Esophagus squamous epithelium (tissue), 5 donors: ENCODE measurements around the gene DAPL1. TPM values are rescaled to one million over a fixed set of nuclear protein-coding genes. Genes with fewer than 3 reads are reported as not detected.

Source experiments
- DNase-seq: peaks from one replicate; lab custom pipeline; 2025; lab: John Stamatoyannopoulos, UW
- H3K27ac ChIP-seq, 4 donors: fragments of 200-600 bp; sonication (generic); one replicate each; pipeline ENCODE4 v1.5.1; 2016 to 2019; ENCODE audit warnings: mild to moderate bottlenecking in 1 of 4
- H3K27me3 ChIP-seq, 4 donors: fragments of 200-600 bp; sonication (generic); 1 replicate in 3 of 4; 2 replicates in 1 of 4; pipeline versions ENCODE4 v1.5.1 to v1.6.0; 2017 to 2021; ENCODE audit warnings: antibody characterized with exemption in 1 of 4
- H3K36me3 ChIP-seq, 3 donors: fragments of 200-600 bp; sonication (generic); one replicate each; pipeline ENCODE4 v1.5.1; 2016 to 2019
- H3K4me1 ChIP-seq, 3 donors: fragments of 200-600 bp; sonication (generic); one replicate each; pipeline ENCODE4 v1.5.1; 2017 to 2019
- H3K4me3 ChIP-seq, 4 donors: fragments of 200-600 bp; sonication (generic); 1 replicate in 3 of 4; 2 replicates in 1 of 4; pipeline ENCODE4 v1.5.1; 2016 to 2019; ENCODE audit warnings: mild to moderate bottlenecking in 2 of 4, moderate library complexity in 1 of 4
- H3K9me3 ChIP-seq, 3 donors: fragments of 200-600 bp; sonication (generic); one replicate each; pipeline ENCODE4 v1.5.1; 2016 to 2019
- POLR2A ChIP-seq, 4 donors: fragments of 450-650 bp; IDR thresholded peaks; one replicate each; pipeline ENCODE4 v1.6.1; 2017; ENCODE audit warnings: antibody characterized with exemption in 4 of 4, mild to moderate bottlenecking in 4 of 4, moderate library complexity in 3 of 4
- WGBS, 2 donors: methylation state at CpG; one replicate each; pipeline ENCODE4 v1.1.5; 2018; 5-methylcytosine and 5-hydroxymethylcytosine counted together
- intact Hi-C: fragments of 100-400 bp; cut with DNase I; formaldehyde crosslinking; loops from one replicate; pipeline ENCODE4 v1.15.0; 2022
- total RNA-seq, 4 donors: library from RNA; depleted of rRNA; stranded (reverse); fragments of >200 nt; gene quantifications; one replicate each; pipeline ENCODE4 v1.1.0, GENCODE V29; 2016
- TF ChIP-seq, protein P1 (sequence below), 6 experiments: fragments of 450-650 bp in 4 of 6; fragments of 200-600 bp in 2 of 6; sonication (generic) in 2 of 6; IDR thresholded peaks; one replicate each; pipeline ENCODE4 v1.5.1; 2016 to 2019; ENCODE audit warnings: antibody characterized with exemption in 6 of 6, mild to moderate bottlenecking in 4 of 6, moderate library complexity in 4 of 6
- donor health status: DM: yes; HTN: yes; CAD: no.

Gene DAPL1
- total RNA-seq, 4 donors from 2014 or later = 79.3 to 220 (median 186) TPM

DNA sequence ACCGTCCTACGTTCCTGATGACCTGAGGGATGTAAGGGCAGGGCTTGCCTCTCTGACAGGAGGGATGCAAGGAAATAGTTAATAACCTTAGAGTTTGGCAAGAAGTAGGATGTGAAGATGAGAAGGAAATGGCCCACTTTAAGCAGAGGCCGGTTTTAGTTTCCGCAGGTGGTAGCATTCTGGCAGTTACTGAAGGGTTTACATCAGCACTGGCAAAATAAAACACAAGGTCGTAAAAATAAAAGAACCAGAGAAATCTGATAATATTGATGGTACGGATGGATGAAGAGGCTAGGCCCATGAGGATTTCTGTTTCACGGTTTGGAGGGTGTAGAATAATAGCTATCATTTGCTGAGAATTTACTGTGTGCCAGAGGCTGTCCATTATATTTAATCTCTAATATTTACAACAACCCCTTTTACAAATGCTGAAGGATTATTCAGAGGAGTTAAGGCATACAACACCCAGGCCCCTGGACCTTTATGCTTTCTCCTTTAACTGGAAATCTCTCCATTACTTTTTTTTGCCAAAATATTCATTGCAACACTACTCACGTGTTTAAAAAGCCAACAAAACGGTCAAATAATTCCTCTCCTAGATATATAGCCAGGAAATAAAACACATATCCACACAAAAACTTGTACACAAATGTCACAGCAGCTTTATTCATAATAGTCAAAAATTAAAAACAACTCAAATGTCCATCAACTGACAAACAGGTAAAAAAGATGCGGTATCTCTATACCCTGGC lies 28.5 kb downstream of the DAPL1 start:
- no peak for TF ChIP-seq POLR2A (IDR thresholded peaks at IDR 0.05)
- TF ChIP-seq, protein P1, sequence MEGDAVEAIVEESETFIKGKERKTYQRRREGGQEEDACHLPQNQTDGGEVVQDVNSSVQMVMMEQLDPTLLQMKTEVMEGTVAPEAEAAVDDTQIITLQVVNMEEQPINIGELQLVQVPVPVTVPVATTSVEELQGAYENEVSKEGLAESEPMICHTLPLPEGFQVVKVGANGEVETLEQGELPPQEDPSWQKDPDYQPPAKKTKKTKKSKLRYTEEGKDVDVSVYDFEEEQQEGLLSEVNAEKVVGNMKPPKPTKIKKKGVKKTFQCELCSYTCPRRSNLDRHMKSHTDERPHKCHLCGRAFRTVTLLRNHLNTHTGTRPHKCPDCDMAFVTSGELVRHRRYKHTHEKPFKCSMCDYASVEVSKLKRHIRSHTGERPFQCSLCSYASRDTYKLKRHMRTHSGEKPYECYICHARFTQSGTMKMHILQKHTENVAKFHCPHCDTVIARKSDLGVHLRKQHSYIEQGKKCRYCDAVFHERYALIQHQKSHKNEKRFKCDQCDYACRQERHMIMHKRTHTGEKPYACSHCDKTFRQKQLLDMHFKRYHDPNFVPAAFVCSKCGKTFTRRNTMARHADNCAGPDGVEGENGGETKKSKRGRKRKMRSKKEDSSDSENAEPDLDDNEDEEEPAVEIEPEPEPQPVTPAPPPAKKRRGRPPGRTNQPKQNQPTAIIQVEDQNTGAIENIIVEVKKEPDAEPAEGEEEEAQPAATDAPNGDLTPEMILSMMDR (IDR thresholded peaks at IDR 0.05) = no peak
- Histone ChIP-seq H3K4me3 (no peak overlapping the region), H3K9me3 (no peaks in the 10 kb centered on the region), H3K27me3 (no peaks in the 10 kb centered on the region), H3K36me3 (no peaks in the 10 kb centered on the region), H3K4me1 (peaks cover 0 to 22% (median 5%) of the 10 kb centered on the region in 3 donors), H3K27ac (no peak overlapping the region)
- intact Hi-C loops = no loop called here
- WGBS, 2 donors = 77 to 79% methylated on average over 8 to 10 of the region's 10 CpGs
- DNase-seq = no peak

DNA sequence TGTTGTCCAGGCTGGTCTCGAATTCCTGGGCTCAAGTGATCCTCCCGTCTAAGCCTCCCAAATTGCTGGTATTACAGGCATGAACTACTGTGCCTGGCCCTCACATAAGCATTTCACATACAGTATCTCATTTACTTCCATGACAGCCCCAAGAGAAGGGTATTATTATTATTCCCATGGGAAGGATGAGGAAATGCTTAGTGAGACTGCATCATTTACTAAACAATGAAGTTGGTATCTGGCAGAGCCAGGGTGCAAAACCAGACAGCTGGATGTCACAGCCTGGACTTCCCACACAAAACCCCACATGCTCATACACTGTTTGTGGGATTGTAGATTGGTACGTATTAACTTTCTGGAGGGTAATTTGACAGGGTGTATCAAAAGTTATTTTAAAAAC lies 29.9 kb downstream of the DAPL1 start:
- DNase-seq = no peak
- 93 to 95% methylated on average over 3 of the region's 3 CpGs for WGBS, 2 donors
- H3K4me3 ChIP-seq = no peak overlapping the region
- H3K36me3 ChIP-seq = no peaks in the 10 kb centered on the region
- TF ChIP-seq, protein P1 (IDR thresholded peaks at IDR 0.05) = no peak
- no peak for TF ChIP-seq POLR2A (IDR thresholded peaks at IDR 0.05)
- H3K4me1 ChIP-seq = peaks cover 0 to 31% (median 10%) of the 10 kb centered on the region in 3 donors
- H3K9me3 ChIP-seq = no peaks in the 10 kb centered on the region
- intact Hi-C loops = no loop called here
- H3K27ac ChIP-seq = no peak overlapping the region
- no peaks in the 10 kb centered on the region for H3K27me3 ChIP-seq

DNA sequence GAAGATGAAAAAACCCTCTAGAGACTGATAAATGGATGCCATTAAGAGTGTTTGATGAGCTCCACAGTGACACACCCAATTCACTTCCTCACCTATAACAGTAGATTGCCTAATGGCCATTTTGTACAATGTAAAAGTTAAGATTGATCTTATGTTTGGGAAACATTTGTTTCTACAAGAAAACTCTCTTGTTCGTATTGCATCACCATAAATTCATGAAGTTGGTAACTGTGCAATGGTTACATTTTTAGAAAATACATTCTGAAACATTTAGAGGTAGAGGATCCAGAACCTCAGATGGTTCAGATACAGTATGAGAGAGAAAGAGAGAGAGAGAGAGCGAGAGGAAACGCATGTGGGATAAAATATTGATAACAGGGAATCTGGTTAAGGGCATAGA lies 31.8 kb downstream of the DAPL1 start:
- Histone ChIP-seq H3K27me3 (no peaks in the 10 kb centered on the region), H3K4me3 (no peak overlapping the region), H3K4me1 (peaks cover 0 to 18% (median 10%) of the 10 kb centered on the region in 3 donors), H3K36me3 (no peaks in the 10 kb centered on the region), H3K27ac (no peak overlapping the region), H3K9me3 (no peaks in the 10 kb centered on the region)
- TF ChIP-seq, protein P1 (IDR thresholded peaks at IDR 0.05) = no peak
- TF ChIP-seq POLR2A (IDR thresholded peaks at IDR 0.05) = no peak
- intact Hi-C loops = no loop called here
- WGBS, 2 donors = 93 to 95% methylated on average over 3 of the region's 3 CpGs
- no peak for DNase-seq

- Histone ChIP-seq H3K9me3 (no peaks in the 10 kb centered on the region), H3K27me3 (no peaks in the 10 kb centered on the region), H3K36me3 (no peaks in the 10 kb centered on the region), H3K4me3 (no peak overlapping the region), H3K27ac (peak overlapping the region in 3 of 4 donors; percentile 7 to 36 (median 34)), H3K4me1 (peaks cover 0 to 18% (median 10%) of the 10 kb centered on the region in 3 donors)
- WGBS, 2 donors = 30 to 33% methylated on average over 4 of the region's 4 CpGs
- TF ChIP-seq, protein P1 (IDR thresholded peaks at IDR 0.05) = no peak
- TF ChIP-seq POLR2A (IDR thresholded peaks at IDR 0.05) = no peak
- intact Hi-C loops = no loop called here
- DNase-seq = no peak
Measured at GRCh38 chr2:158828378-158829164, 33.5 kb downstream of the DAPL1 start.

DNA sequence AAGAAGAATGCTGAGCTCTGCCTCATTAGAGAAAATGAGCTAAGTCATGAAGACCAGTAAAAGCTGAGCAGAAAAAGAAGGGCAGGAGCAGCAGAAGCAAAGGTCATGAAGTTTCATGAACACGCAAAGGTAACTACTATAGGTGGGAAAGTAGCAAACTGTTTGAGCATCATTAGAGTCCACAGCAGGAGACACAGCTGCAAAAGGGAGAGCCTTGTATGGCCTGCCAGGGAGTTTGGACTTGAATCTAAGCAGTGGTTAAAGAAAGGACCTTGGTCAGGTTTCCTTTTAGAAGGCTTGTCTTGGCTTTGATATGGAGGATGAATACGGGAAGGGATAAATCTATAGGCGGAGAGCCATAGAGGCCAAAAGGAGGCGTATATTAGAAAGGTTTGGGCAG lies 34.0 kb downstream of the DAPL1 start:
- H3K4me1 ChIP-seq = peaks cover 0 to 18% (median 10%) of the 10 kb centered on the region in 3 donors
- no peak for TF ChIP-seq POLR2A (IDR thresholded peaks at IDR 0.05)
- TF ChIP-seq, protein P1 (IDR thresholded peaks at IDR 0.05) = no peak
- H3K36me3 ChIP-seq = no peaks in the 10 kb centered on the region
- intact Hi-C loops = no loop called here
- H3K27me3 ChIP-seq = no peaks in the 10 kb centered on the region
- H3K9me3 ChIP-seq = no peaks in the 10 kb centered on the region
- no peak for DNase-seq
- no peak overlapping the region for H3K4me3 ChIP-seq
- 78% methylated on average over 4 of the region's 4 CpGs for WGBS, 2 donors
- H3K27ac ChIP-seq = no peak overlapping the region
